Gastroesophageal sphincter (tissue), 3 donors: ENCODE data around the gene SETBP1.

Experiments used
- EP300 ChIP-seq: sonication (generic); formaldehyde crosslinking; IDR thresholded peaks from one replicate; pipeline ENCODE4 v1.6.1; 2017; ENCODE audit warnings: antibody characterized with exemption, mild to moderate bottlenecking
- POLR2A ChIP-seq, 2 donors: fragments of 450-650 bp; IDR thresholded peaks; one replicate each; pipeline ENCODE4 v1.6.1; 2017; ENCODE audit warnings: antibody characterized with exemption in 2 of 2, mild to moderate bottlenecking in 2 of 2, moderate library complexity in 1 of 2
- POLR2AphosphoS5 ChIP-seq: sonication (generic); formaldehyde crosslinking; IDR thresholded peaks from one replicate; pipeline ENCODE4 v1.6.1; 2017; ENCODE audit warnings: antibody characterized with exemption
- TF ChIP-seq, protein P1 (sequence below), 4 experiments: fragments of 200-600 bp in 2 of 4; fragments of 450-650 bp in 2 of 4; sonication (generic) in 1 of 4; IDR thresholded peaks; one replicate each; pipeline ENCODE4 v1.5.1; 2017 to 2019; ENCODE audit warnings: antibody characterized with exemption in 4 of 4, mild to moderate bottlenecking in 2 of 4, moderate library complexity in 2 of 4

GRCh38 chr18:44714376-44714775, 33.7 kb downstream of the SETBP1 start:
- TF ChIP-seq, protein P1, sequence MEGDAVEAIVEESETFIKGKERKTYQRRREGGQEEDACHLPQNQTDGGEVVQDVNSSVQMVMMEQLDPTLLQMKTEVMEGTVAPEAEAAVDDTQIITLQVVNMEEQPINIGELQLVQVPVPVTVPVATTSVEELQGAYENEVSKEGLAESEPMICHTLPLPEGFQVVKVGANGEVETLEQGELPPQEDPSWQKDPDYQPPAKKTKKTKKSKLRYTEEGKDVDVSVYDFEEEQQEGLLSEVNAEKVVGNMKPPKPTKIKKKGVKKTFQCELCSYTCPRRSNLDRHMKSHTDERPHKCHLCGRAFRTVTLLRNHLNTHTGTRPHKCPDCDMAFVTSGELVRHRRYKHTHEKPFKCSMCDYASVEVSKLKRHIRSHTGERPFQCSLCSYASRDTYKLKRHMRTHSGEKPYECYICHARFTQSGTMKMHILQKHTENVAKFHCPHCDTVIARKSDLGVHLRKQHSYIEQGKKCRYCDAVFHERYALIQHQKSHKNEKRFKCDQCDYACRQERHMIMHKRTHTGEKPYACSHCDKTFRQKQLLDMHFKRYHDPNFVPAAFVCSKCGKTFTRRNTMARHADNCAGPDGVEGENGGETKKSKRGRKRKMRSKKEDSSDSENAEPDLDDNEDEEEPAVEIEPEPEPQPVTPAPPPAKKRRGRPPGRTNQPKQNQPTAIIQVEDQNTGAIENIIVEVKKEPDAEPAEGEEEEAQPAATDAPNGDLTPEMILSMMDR (IDR thresholded peaks at IDR 0.05), result no peak
- TF ChIP-seq POLR2AphosphoS5 (no peak), POLR2A (IDR thresholded peaks at IDR 0.05) (no peak), EP300 (no peak)
